Esophagus squamous epithelium (tissue), 5 donors: ENCODE measurements around the gene KLF11. TPM values are rescaled to one million over a fixed set of nuclear protein-coding genes. Genes with fewer than 3 reads are reported as not detected.

Experiments used
- DNase-seq: peaks from one replicate; lab custom pipeline; 2025; lab: John Stamatoyannopoulos, UW
- H3K27ac ChIP-seq, 4 donors: fragments of 200-600 bp; sonication (generic); one replicate each; pipeline ENCODE4 v1.5.1; 2016 to 2019; ENCODE audit warnings: mild to moderate bottlenecking in 1 of 4
- H3K27me3 ChIP-seq, 4 donors: fragments of 200-600 bp; sonication (generic); 1 replicate in 3 of 4; 2 replicates in 1 of 4; pipeline versions ENCODE4 v1.5.1 to v1.6.0; 2017 to 2021; ENCODE audit warnings: antibody characterized with exemption in 1 of 4
- H3K36me3 ChIP-seq, 3 donors: fragments of 200-600 bp; sonication (generic); one replicate each; pipeline ENCODE4 v1.5.1; 2016 to 2019
- H3K4me1 ChIP-seq, 3 donors: fragments of 200-600 bp; sonication (generic); one replicate each; pipeline ENCODE4 v1.5.1; 2017 to 2019
- H3K4me3 ChIP-seq, 4 donors: fragments of 200-600 bp; sonication (generic); 1 replicate in 3 of 4; 2 replicates in 1 of 4; pipeline ENCODE4 v1.5.1; 2016 to 2019; ENCODE audit warnings: mild to moderate bottlenecking in 2 of 4, moderate library complexity in 1 of 4
- H3K9me3 ChIP-seq, 3 donors: fragments of 200-600 bp; sonication (generic); one replicate each; pipeline ENCODE4 v1.5.1; 2016 to 2019
- POLR2A ChIP-seq, 4 donors: fragments of 450-650 bp; IDR thresholded peaks; one replicate each; pipeline ENCODE4 v1.6.1; 2017; ENCODE audit warnings: antibody characterized with exemption in 4 of 4, mild to moderate bottlenecking in 4 of 4, moderate library complexity in 3 of 4
- WGBS, 2 donors: methylation state at CpG; one replicate each; pipeline ENCODE4 v1.1.5; 2018; 5-methylcytosine and 5-hydroxymethylcytosine counted together
- intact Hi-C: fragments of 100-400 bp; cut with DNase I; formaldehyde crosslinking; loops from one replicate; pipeline ENCODE4 v1.15.0; 2022
- total RNA-seq, 4 donors: library from RNA; depleted of rRNA; stranded (reverse); fragments of >200 nt; gene quantifications; one replicate each; pipeline ENCODE4 v1.1.0, GENCODE V29; 2016
- TF ChIP-seq, protein P1 (sequence below), 6 experiments: fragments of 450-650 bp in 4 of 6; fragments of 200-600 bp in 2 of 6; sonication (generic) in 2 of 6; IDR thresholded peaks; one replicate each; pipeline ENCODE4 v1.5.1; 2016 to 2019; ENCODE audit warnings: antibody characterized with exemption in 6 of 6, mild to moderate bottlenecking in 4 of 6, moderate library complexity in 4 of 6
- donor health status: DM: yes; HTN: yes; CAD: no.

KLF11 gene
- total RNA-seq, 4 donors from 2014 or later, result 2.2 to 13.2 (median 8.2) TPM

DNA sequence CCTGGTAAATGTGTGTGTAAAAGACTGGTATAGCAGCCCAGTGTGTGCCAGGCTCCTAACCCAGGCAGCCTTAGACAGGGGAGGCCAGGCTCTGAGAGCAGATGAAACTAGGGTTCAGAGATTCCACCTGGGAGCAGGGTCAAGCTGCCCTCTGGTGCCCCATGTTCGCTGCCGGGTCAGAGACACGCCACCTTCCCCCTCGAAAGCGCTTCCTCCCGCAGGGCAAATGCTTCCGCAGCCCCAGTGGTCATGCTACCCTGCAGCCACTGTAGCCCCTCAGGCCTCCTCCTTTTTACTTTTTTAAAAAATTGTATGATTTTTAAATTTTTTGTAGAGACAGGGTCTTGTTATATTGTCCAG is 10.6 kb upstream of the KLF11 start:
- H3K4me1 ChIP-seq, result peaks cover 25 to 54% (median 51%) of the 10 kb centered on the region in 3 donors
- WGBS, 2 donors, result 92 to 95% methylated on average over 7 of the region's 7 CpGs

DNA sequence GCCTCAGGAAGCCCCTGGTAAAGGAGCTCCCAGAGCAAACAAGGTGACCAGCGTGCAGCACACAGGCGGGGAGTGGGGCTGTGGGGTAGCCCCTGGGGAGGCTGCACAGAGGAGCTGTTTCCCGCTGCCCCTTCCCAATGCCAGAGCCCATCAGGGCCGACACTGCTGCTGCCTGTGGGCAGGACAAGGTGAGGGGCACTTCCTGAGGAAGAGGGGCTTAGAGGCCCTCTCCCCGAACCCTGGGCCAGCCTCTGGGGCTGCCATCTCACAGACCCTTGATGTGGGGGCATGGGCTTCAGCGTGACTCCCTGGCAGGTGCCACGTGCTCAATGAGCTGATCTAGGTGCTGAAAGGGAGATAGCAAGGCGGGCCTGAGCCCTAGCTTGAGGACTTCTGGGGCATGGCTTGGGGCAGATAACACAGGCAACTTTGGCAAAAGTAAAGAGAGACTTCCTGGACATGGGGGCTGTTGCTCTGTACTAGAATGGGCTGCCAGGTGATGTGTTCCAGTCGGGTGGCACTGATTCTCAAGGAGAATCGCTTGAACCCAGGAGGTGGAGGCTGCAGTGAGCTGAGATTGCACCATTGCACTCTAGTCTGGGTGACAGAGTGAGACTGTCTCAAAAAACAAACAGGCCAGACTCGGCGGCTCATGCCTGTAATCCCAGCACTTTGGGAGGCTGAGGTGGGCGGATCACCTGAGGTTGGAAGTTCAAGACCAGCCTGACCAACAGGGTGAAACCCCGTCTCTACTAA is 9.9 kb upstream of the KLF11 start:
- DNase-seq, result no peak
- Histone ChIP-seq H3K27me3 (no peaks in the 10 kb centered on the region), H3K36me3 (no peaks in the 10 kb centered on the region), H3K9me3 (no peaks in the 10 kb centered on the region), H3K4me3 (no peak overlapping the region), H3K27ac (no peak overlapping the region), H3K4me1 (peaks cover 25 to 57% (median 52%) of the 10 kb centered on the region in 3 donors)
- 75% methylated on average over 9 of the region's 14 CpGs; no CpG with 5 or more reads in 1 of the 2 donors for WGBS, 2 donors
- intact Hi-C loops, result no loop called here
- TF ChIP-seq, protein P1, sequence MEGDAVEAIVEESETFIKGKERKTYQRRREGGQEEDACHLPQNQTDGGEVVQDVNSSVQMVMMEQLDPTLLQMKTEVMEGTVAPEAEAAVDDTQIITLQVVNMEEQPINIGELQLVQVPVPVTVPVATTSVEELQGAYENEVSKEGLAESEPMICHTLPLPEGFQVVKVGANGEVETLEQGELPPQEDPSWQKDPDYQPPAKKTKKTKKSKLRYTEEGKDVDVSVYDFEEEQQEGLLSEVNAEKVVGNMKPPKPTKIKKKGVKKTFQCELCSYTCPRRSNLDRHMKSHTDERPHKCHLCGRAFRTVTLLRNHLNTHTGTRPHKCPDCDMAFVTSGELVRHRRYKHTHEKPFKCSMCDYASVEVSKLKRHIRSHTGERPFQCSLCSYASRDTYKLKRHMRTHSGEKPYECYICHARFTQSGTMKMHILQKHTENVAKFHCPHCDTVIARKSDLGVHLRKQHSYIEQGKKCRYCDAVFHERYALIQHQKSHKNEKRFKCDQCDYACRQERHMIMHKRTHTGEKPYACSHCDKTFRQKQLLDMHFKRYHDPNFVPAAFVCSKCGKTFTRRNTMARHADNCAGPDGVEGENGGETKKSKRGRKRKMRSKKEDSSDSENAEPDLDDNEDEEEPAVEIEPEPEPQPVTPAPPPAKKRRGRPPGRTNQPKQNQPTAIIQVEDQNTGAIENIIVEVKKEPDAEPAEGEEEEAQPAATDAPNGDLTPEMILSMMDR (IDR thresholded peaks at IDR 0.05), result no peak
- no peak for TF ChIP-seq POLR2A (IDR thresholded peaks at IDR 0.05)

More for the DNA sequence above, 10.6 kb upstream of the KLF11 start:
- intact Hi-C loops, result no loop called here
- Histone ChIP-seq H3K9me3 (no peaks in the 10 kb centered on the region), H3K36me3 (no peaks in the 10 kb centered on the region), H3K27me3 (no peaks in the 10 kb centered on the region), H3K4me3 (no peak overlapping the region), H3K27ac (no peak overlapping the region)
- no peak for DNase-seq
- TF ChIP-seq, protein P1 (IDR thresholded peaks at IDR 0.05), result no peak
- no peak for TF ChIP-seq POLR2A (IDR thresholded peaks at IDR 0.05)

DNA sequence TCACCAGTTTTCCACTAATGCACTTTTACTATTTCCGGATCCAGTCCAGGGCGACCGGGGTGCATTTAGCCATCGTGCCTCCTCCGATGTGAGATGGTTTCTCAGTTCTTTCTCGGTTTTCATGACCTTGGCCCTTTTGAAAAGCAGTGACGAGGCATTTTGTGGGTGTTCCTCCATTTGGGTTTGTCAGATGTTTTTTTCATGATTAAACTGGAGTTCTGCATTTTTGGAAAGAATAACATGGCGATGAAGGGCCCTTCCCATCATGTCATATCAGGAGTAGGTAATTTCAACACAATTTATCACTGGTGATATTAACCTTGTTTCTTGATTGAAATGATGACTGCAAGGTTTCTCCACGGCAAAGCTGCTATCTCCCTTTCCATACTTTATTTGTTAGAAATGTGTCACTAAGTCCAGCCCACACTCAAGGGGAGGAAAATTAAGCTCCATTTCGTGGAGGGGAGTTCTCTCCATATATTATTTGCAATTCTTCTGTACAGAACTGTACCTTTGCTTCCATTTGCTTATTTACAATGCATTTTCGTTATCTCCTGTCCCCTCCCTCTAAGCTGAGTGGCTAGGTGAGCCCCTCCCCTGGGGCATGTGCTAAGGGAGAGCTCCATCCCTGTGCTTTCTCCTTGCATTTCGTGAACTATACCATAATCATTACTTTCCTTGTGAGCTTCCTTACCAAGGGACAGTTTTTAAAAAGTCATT is 8.9 kb upstream of the KLF11 start:
- Histone ChIP-seq H3K27me3 (no peaks in the 10 kb centered on the region), H3K9me3 (no peaks in the 10 kb centered on the region), H3K4me1 (peaks cover 16 to 50% (median 41%) of the 10 kb centered on the region in 3 donors), H3K27ac (peak overlapping the region in 1 of 4 donors; percentile 16), H3K36me3 (no peaks in the 10 kb centered on the region), H3K4me3 (no peak overlapping the region)
- 83 to 84% methylated on average over 12 of the region's 12 CpGs for WGBS, 2 donors
- no peak for DNase-seq
- TF ChIP-seq POLR2A (IDR thresholded peaks at IDR 0.05), result no peak
- TF ChIP-seq, protein P1 (IDR thresholded peaks at IDR 0.05), result no peak
- intact Hi-C loops, result no loop called here

DNA sequence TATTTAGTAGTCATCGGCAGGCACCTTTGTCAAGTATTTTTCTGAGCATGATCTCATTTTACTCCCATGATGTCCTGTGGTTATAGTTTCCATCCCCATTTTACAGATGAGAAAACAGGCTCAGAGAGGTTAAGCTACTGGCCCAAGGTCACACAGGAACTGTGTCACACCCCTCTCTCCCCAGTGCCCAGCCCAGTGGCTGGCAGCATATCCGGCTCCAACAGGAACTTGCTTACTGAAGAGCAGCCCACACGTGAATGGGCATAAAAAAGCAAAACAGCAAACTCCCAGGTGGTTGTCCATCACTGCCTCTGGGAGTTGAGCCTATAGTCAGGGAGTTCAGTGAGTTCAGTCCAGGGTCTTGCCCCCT is 8.3 kb upstream of the KLF11 start:
- TF ChIP-seq POLR2A (IDR thresholded peaks at IDR 0.05), result no peak
- TF ChIP-seq, protein P1 (IDR thresholded peaks at IDR 0.05), result no peak
- no peak for DNase-seq
- Histone ChIP-seq H3K4me3 (no peak overlapping the region), H3K27ac (peak overlapping the region in 2 of 4 donors; percentile 16 to 55), H3K36me3 (no peaks in the 10 kb centered on the region), H3K27me3 (no peaks in the 10 kb centered on the region), H3K9me3 (no peaks in the 10 kb centered on the region), H3K4me1 (peaks cover 14 to 50% (median 41%) of the 10 kb centered on the region in 3 donors)
- intact Hi-C loops, result no loop called here
- WGBS, 2 donors, result 46 to 57% methylated on average over 2 to 3 of the region's 3 CpGs

DNA sequence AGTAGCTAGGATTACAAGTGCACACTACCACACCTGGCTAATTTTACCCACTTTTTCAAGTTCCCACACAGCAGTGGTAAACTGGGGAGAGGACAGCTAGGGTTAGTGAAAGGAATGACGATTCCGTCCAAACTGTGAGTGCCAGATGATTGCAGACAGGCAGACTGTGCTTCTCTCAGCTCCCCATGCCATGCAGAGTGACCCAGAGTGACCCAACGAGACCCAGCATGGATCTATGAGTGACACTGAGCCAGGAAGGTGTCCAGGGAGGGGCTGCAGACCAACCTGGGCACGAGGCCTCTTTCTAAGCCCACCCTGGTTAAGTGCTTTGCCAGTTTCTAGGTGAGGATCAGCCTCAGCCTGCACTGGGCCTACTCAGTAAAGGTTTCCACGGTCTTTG is 7.7 kb upstream of the KLF11 start:
- Histone ChIP-seq H3K4me3 (no peak overlapping the region), H3K9me3 (no peaks in the 10 kb centered on the region), H3K27ac (peak overlapping the region; percentile 2 to 85 (median 64)), H3K4me1 (peaks cover 18 to 50% (median 41%) of the 10 kb centered on the region in 3 donors), H3K27me3 (no peaks in the 10 kb centered on the region), H3K36me3 (no peaks in the 10 kb centered on the region)
- no peak for TF ChIP-seq POLR2A (IDR thresholded peaks at IDR 0.05)
- TF ChIP-seq, protein P1 (IDR thresholded peaks at IDR 0.05), result no peak
- WGBS, 2 donors, result 25 to 38% methylated on average over 3 to 4 of the region's 5 CpGs
- no peak for DNase-seq
- intact Hi-C loops, result no loop called here
